ENCODE data around the gene TRIM63.

Gene TRIM63

DNA sequence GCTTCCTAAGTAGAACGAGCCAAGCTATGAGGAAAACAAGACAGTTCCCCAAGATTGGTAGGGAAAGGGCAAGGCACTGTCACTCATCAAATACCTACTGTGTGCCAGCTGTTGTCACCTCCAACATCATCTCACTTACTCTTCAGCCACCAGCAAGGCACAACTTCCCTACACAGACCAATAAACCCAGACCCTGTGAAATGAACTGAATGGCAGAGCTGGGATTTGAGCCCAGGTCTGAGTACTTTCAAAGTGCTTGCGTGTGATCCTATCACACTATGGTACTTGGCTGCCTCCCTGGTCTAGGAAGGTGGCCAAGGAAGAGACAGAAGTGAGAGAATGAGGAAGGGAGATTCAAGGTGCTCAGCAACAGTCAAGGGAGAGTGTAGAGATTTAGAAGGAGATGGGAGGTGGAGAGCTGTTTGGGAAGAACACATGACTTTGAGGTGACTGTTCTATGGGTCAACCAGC, 16.7 kb upstream of the TRIM63 start:
- DNase-seq, result no peak

DNA sequence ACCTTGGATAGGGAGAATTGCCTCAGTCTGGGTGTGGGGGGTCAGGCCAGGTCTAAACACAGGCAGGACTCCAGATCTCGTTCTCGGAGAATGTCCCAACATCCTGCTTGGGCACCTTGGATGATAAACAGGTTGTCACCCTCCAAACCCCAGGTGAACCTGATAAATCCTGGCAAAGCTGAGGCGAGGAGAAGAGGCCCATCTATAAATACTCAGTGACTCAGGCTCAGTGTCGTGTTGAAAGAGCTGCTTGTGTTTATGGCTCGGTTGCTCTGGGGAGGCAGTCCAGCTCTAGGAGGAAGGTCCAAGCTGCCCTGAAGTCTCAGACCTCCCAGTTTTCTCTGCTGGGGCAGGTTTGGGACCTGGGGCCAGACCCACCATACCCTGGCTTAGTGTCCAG, 15.8 kb upstream of the TRIM63 start:
- DNase-seq, result no peak

DNA sequence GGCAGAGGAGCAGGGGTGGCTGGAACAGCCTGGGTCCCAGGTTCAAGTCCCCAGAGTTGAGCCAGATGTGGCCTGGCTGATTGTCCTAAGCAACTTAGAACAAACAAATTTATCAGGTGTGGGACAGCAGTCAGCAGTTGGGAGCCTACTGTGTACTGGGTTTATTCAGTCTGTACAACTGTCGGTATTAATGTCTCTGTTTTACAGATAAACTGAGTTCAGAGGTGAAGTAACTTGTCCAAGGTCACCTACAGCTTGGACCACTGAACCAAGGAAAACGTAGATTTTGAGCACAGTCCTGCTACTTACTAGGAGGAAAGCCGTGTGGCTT, 14.6 kb upstream of the TRIM63 start:
- DNase-seq, result no peak

DNA sequence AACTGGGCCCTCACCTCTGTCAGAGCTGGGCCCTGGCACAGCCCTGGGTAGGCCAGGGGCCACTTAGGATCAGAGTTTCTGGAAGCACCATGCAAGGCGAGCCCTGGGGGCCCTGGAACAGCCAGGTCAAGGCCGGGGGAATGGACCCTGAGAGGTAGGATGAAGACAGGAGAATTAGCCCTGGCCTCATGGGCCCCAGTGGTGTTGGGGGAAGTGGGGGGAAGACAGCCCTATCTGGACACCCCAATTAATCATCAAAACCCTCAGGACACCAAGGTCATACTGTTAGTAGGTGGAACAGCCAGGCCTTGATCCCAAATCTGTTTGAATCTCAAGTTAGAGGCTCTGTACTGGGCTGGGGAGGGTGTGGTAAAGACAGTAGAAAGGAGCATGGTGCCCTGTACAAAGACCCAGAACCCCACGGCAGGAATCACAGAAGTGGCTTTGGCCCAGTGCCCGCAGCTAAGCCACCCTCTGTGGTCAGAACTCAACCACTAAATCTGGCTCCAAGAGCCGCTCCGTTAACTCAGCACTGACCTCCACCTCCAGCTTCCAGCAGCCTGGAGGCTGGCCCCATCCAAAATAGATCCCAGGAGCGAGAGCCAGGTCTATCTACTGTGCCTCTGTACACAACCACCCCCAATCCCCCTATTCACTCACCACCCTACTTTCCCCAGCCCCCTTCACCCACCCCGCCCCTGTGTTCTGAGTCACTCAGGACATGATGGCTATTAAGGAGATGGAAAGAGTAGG, 14.0 kb upstream of the TRIM63 start:
- DNase-seq, result no peak

DNA sequence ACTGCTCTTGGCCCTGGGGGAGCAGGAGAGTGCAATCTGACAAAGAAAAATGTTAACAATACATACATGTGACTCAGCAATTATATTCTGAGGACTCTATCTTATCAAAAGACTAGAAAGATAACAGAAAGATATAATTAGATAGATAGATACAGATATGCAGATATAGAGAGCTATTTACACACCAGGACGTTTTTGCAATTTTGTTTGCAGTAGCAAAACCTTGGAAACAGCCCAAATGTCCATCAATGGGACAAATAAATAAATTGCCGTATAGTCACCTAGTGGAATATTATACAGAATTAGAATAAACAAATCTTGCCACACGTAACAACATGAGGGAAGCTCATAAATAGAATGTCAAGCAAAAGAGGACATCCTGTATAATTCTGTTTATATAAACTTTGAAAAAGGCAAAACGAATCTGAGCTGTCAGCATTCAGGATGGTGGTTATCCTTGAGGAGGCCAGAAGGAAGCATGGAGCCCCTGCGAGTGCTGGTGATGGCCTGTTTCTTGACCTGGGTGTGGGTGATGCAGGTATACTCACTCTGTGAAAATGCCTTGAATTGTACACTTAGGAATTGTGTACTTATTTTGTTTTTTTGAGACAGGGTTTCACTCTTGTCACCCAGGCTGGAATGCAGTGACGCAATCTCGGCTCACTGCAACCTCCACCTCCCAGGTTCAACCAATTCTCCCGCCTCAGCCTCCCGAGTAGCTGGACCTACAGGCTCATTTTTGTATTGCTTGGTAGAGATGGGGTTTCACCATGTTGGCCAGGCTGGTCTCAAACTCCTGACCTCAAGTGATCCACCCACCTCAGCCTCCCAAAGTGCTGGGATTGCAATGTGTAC, 12.8 kb upstream of the TRIM63 start:
- DNase-seq, result no peak

DNA sequence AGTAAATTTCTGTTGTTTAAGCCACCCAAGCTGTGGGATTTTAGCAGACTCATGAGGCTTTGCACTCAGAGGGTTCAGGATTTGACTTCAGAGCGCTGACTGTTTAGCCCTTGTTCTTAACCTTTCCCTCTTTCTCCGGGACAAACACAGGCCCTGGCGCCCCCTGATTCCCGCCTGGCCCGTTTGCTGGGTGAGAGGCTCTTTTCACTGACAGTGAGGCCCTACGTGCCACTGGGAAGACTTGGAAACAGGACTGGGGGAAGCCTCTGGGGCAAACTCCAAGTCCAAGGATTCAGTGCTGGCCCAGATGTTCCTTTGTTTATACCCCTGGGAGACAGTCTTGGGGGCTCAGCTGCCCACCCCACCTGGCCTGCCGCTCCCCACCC, 11.7 kb upstream of the TRIM63 start:
- no peak for DNase-seq

DNA sequence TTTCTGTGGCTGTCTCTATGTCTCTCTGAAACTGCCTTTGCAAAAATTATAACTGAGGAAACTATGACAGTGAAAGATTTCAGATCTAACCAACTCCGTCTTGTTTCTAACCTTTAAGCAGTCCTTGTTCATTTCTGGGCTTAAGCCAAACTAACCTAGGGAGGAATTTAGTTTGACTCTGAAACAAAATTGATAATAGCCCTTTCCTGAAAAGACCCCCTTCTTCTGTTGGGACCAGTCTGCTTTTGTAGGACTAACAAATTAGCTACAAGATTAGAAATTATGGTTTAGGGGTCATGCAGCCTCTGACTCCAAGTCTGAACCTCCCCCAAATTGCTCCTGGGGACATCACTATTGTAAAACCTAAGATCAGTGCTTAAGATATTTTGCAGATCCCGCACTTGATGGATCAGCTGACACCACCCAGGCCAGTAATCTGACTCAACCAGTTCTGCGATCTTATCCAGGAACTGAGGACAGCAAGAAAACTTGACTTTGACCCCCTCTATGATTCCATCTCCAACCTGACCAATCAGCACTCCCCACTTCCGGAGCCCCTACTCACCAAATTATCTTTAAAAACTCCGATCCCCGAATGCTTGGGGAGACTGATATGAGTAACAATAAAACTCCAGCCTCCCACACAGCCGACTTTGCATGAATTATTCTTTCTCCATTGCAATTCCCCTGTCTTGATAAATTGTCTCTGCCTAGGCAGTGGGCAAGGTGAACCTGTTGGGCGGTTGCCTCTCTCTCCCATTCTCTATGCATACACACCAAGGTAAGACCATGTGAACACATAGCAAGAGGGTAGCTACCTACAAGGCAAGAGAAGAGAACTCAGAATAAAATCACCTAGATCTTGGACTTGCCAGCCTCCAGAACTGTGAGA, 11.1 kb upstream of the TRIM63 start:
- no peak for DNase-seq

DNA sequence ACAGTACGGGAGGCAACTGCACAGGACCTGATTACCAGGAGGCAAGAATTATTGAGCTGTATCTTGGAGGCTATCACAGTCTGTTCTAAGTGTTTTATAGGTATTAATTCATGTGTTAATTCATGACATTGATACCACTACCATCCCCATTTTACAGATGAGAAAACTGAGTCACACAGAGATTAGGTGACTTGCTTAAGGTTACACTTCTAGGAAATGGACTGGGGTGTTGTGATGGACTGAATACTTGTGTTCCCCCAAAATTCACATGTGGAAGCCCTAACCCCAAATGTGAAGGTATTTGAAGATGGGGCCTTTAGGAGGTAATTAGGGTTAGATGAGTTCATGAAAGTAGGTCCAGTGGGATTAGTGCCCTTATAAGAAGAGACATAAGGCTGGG, 10.1 kb upstream of the TRIM63 start:
- DNase-seq, result no peak

DNA sequence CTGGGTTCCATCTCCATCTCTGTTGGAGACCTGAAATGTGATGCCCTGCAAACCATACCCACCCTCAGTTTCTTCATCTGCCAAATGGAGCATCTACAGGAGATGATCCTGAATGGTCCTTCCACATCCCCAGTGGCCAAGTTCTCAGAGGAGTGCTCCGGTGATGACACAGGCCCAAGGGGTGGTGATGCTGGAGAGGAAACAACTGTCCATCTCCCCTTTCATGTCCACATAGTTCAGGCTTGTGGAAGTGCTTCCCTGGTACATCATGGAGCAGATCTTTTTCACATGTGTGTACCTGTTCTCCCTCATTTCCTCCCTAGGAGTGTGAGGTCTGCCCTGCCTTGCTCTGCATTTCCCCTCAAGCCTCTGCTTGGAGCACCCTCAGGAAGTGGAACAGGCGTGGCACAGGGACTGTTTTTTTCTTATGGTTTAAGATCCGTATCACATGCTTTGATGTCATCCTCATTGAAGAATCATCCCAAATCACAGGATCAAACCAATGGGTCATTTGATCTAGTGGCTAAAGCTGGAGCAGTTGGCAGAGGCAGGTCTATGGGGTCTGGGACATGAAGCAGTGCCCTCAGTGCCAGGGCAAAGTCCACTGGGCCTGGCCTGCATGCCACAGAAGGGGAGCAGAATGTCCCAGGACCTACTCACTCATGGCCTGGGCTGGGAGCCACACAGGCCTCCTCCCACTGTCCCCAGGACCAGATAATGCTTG, 8.2 kb upstream of the TRIM63 start:
- no peak for DNase-seq

DNA sequence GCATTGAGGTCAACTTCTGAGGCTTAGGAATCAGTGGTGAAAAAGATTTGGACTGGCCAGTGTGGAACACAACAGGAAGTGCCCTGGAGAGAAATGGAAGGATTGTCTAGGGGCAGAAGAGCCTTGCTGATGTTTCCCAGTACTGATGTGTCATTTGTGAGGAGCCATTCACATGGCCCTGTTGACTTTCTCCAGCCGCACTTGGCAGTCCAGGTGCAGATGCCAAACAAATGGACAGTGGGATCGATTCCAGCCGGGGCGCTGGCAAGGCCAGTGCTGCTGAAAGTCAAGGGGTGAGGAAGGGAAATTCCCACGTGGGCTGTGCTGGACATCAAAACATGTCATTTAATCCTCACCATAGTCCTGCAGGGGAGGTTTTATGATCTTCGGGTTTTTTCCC, 4.9 kb upstream of the TRIM63 start:
- DNase-seq, result no peak

DNA sequence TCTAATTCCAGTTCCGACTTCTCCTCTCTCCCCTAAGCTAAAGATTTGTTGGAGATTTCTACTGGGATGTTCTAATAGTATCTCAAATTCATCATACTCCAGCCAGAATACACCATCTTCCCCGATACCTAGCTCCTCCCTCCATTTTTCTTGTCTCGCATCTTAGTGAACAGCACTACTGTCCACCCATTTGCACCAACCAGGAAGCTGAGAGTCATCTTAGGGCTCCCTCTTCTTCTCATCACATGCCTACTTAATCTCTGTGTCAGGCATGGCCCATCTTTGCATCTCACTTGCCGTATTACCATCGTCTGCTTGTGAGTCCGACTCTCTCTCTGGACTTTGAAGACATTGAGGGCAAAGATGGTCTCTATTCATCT, 3.5 kb upstream of the TRIM63 start:
- no peak for DNase-seq

DNA sequence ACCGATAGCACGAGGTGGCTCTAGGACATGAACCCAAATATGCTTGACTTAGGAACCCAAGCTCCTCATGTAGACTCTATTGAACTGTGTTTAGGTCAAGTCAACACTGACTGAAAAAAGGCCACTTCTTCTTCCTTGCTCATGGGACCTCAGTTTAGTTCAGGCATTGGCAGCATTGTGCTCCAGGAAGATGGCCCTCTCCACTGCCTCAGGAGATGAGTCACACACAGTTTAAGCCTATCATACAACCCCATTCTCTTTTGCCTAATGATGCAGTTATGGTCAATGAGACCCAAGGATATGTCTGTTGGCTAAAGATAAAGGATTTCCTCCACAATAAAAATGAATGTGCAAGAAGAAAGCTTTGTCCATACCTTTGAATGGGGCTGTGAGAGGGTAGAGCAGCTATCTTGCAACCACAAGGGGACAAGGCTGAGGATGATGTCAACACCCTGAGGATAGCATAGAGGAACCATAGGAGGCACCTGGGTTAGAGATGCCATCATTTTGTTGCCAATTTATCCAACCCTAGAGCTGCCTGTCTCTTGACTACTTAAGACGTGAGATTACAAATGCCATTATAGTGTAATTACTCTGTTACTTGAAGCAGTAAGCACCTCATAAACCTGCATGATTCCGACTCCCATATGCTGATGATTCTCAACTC, 3.0 kb upstream of the TRIM63 start:
- no peak for DNase-seq

DNA sequence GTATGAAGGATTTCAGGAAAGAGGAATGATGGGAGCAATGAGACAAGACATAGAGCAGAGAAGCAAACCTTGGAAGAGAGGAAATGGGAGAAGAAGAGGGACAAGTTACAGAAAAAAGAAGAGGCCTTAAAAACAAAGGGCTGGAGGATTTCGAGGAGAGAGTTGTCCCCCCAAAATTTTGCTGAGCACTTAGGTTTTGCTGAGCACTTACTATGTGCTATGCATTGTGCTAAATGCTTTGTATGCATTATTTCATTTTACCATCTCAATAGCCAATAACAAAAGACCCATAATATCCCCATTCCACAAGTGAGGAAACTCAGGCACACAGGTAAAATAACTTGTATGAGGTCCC, 2.5 kb upstream of the TRIM63 start:
- DNase-seq, result no peak

DNA sequence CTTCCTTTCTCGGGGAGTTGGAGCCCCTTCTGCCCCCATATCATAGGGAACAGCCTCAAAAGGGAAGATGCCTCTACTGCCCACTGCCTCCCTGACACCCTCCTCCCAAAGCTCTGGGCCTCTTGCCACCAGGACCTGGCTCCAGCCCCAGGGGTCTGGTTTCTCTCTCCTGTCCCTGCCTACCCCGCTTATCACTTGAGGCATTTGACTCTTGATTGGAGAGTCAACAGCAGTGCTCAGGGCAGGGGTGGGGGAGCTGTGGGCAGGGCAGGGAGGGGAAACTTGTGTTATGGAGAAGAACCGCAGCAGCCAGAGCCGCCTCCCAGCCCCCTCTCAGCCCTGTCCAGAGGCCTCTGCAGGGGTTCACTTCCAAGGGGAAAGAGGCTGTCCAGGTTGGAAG, 573 bp downstream of the TRIM63 start:
- no peak for DNase-seq

DNA sequence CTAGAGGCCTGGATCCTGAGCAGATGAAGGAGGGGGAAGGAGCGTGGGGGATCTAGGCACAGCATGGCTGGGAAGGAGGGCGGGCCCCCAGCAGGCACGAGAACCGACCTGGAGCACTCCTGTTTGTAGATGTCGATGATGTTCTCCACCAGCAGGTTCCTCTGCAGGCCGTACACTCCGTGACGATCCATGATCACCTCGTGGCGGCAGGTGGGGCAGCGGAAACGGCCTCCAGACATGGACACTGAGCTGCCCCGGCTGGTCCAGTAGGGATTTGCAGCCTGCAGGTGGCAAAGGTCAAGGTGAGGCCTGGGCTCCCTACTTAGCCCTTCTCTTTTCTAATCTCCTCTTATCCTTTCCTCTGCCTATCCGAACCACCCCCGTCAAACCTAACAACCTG, 1.3 kb downstream of the TRIM63 start:
- DNase-seq, result no peak

DNA sequence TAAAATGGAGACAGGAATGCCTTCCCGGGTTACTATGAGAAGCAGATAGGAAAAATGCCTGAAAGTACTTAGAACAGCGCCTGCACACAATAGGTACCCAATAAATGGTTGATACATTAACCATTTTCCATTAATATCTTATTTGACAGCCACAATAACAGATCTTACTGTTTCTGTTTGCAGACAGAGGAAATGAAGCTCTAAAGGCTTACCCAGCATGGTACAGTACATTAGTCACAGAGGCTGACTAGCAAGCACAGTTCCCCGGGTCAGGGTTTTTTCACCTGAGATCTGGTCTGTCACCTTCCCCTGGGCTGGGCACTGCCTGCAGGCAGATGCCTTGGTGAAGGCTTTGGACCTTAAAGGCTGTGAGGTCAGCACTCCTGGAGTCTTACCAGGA, 2.9 kb downstream of the TRIM63 start:
- DNase-seq, result no peak

DNA sequence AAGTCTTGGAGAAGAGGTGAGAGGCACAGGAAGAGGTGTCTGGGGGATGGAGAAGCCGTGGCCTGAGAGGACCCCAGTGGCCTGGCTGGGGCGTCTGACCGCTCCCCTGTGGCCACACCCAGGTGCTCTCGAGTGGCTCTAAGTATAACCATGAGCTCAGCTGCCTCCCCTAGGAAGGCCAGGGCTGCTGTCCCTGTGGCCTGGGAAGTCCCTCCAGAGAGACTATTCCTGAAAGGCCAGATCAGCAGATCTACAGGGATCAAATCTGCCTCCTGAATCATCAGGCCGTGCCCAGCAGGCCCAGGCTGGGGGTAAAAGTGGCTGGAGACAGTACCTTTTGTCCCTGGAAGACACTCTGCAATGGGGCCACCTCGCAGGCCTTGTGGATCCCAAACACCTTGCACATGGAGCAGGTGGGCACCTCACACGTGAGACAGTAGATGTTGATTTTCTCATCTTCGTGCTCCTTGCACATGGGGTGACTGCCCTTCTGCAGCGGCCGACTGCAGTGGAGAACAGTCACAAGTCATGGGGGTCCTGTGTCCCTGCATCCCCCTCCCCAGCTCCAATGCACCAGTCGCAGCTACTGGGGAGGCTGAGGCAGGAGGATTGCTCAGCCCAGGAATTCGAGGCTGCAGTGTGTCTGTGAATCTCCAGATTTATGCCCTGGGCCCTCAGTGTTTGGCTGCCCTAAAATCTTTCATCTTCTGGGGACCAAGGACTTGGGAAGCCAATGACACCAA, 6.4 kb downstream of the TRIM63 start:
- DNase-seq, result no peak

DNA sequence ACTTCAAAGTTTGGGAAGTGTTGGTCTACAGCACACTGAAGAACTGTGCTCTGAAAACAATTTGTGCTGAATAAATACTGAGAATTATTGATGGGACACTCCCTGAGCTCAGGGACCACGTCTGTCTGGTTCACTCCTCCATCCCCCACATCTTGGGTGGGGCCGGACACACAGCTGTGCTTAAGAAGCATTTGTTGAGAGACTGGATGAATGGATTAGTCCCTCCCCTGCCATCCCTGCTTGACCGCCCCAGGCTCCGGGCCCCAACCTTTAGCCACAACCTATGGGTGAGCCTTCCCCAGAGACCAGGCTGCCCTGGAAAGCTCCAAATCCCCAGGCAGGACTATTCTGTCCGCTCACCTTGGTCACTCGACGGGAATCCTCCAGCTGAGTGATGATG, 7.5 kb downstream of the TRIM63 start:
- DNase-seq, result no peak

DNA sequence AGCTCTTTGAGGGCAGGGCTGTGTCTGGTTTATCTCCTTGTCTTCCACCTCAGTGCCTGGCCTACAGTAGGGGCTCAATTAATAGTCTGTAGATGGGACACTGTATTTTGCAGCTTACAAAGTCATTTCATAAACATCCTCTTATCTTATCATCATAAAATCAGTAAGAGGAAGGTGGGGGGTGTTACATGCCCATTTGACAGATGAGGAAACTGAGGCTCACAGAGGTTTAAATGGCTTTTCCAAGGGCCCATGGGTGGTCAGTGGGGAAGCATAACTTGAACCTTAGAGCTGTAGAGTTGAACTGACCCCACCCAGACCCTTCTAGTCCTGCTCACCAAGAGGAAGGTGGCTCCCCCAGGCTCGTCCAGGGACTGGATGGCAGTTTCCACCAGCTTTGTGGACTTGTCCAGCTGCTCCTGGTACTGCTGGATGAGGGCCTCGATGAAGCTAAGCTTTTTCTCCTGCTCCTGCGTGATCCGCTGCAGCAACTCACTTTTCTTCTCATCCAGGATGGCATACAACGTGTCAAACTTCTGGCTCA, 9.3 kb downstream of the TRIM63 start:
- DNase-seq, result no peak

DNA sequence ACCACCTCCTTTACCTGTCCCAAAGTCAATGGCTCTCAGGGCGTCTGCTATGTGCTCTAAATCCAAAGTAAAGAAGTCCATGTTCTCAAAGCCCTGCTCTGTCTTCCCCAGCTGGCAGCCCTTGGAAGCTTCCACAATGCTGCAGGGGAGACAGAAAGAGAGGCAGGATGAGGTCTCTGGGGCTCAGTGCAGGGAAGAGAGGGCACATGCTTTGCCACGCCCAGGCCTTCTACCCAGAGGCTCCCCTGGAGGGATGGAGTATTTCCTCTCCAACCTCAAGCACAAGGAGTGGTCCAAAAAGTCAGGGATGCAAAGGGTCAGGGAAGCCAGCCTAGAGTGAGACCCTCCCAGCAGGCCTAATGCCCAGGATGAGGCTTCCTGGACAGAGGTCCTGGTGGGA, 10.2 kb downstream of the TRIM63 start:
- no peak for DNase-seq

DNA sequence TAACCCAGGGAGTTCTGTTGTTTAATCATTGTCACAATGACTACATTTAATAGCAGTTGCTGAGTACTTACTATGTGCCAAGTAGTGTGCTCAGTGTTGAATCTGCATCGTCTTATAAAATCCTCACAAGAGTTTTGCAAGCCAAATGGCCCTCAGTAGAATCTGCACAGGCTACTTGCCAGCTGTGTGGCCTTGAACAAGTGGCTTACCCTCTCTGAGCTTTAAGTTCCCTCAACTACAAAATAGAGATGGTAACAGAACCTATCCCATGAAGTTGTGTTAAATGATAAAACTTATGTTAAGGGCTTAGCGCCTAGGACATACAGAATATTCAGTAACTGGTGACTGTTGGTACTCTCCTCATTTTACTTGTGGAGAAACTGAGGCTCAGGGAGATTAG, 12.4 kb downstream of the TRIM63 start:
- DNase-seq, result no peak
